HL-60/S4 (cell line): ENCODE measurements around the gene AP3B2.

Source experiments
- in situ Hi-C: fragments of 300-500 bp; cut with MboI; formaldehyde crosslinking; loops from 2 replicates; pipeline ENCODE4 v1.14.3; 2022; ENCODE audit warnings: low sequenced_read_pairs

Gene AP3B2

DNA sequence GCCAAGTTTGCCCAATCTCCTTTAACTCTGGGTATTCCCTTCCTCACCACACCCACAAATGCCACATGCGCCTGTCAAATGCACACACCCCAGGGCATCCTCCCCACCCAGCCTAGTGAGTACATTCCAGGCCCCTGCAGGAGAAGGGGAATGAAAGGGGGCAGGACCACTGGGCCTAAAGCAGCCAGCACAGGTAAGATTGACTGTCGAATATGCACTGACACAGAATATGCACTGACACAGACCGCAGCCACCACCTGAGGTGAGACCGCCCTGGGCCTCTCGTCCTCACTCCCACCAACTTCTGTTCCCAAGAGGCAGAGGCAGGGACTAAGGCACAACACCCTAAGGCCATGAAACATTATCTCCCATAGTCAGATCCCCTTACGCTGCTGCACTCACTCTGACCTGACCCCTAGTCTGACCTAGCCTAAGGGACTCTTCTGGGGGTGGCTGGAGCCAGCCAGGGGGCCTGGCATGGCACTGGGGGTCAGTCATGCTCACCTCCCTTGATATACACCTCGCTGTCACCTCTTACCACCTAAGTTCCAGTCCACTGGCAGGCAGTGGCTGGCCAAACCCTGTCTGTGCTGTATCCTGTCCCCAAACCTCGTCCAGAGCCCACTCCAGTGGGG lies 10.8 kb downstream of the AP3B2 start:
- in situ Hi-C loops, result no loop called here

DNA sequence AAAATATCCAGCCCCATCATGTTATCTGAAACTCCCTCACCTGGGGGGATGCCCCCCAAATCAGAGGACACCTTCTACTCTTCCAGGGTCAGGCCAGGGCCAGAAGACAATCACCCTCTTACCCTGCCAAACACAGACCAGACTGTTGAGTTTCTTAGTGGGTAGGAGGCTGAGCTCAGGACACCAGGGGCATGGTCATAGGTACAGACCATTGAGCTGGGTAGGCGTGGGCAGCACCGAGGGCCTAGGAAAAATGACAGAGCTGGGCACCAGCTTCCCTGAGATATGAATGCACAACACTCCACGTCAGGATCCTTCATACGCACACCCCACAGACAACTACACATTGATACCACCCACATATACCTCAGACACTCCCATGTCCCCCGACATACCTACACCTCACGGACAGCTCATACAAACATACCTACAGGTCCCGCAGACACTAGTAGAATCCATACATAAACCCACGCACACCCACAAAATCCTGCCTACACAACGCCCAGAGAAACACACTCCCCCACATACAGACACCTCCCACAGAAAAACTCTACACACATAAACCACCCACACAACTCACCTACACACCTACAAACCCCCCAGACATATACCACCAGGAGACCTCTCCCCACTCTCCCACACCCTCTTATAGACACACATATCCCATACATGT lies 11.8 kb downstream of the AP3B2 start:
- in situ Hi-C loops, result no loop called here

DNA sequence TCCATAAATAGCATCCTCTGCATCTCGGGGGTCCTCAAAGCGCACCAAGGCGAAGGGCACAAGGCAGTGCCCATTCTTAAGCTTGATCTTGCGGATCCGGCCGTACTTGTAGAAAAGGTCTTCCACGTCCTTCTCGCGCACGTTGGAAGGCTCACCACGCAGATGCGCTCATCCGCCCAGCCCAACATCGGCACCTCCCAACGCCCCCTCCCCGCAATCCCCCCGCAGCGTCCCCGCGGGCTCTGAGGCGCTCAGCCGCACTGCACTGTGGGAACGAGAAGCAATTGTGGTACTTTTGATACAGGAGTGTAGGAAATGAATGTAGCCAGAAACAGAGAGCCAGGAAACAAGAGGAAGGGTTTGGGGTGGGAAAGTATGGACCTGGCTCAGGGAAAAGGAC lies 17.5 kb downstream of the AP3B2 start:
- in situ Hi-C loops, result no loop called here

DNA sequence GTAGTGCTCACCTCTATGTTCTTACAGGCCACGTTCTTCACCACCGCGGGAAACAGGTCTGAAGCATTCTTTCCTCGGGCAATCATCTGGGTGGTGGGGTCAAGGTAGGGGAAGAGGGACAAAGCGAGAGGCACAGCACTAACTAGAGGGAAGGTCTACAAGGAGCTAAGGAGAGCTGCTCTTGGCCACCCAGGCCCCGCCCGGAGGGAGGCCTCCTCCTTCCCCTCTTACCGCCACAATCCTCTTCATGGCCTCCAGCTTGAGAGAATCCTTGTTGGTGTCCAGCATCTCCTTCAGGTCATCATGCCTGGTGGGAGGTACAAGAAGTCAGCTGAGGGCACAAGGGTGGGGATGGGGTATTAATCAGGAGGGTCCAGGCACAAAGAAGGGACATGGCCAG lies 20.5 kb downstream of the AP3B2 start:
- in situ Hi-C loops, result no loop called here

DNA sequence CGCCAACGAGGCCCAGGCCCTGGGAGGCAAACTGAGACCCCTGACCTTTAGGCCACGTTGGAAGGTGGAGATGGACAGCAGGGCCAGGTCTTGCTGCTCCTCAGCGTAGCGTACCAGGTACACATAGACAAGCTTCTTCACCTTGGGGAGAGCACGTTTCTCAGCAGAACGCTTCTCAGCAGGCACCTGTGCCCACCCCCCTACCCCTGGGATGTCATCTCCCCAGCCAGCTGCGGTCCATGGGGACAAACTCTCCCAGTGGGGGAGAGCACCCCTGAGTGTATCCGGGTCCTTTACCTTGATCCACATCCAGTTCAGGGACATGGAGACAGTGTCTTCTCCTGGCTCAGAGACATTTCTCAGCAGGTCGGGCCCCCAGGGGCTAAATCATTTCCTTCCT lies 21.0 kb downstream of the AP3B2 start:
- in situ Hi-C loops, result no loop called here

DNA sequence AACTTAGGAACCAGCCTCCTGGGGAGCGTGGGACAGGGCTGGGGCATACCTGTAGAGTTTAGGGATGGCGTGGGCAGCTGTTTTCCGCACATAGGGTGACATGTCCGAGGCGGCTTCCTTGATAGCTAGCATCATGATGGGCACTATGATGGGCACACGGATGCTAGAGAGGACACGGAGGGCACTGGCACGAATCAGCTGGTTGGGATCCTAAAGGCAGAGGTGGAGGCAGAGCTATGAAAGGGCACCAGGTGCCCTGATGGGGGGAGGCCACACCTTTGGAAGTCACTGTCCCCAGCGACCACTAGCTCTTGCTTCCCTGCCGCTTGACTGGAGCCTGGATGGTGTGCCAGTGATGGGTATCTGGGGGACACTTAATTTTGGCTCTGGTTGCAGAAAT lies 28.3 kb downstream of the AP3B2 start:
- in situ Hi-C loops, result no loop called here

DNA sequence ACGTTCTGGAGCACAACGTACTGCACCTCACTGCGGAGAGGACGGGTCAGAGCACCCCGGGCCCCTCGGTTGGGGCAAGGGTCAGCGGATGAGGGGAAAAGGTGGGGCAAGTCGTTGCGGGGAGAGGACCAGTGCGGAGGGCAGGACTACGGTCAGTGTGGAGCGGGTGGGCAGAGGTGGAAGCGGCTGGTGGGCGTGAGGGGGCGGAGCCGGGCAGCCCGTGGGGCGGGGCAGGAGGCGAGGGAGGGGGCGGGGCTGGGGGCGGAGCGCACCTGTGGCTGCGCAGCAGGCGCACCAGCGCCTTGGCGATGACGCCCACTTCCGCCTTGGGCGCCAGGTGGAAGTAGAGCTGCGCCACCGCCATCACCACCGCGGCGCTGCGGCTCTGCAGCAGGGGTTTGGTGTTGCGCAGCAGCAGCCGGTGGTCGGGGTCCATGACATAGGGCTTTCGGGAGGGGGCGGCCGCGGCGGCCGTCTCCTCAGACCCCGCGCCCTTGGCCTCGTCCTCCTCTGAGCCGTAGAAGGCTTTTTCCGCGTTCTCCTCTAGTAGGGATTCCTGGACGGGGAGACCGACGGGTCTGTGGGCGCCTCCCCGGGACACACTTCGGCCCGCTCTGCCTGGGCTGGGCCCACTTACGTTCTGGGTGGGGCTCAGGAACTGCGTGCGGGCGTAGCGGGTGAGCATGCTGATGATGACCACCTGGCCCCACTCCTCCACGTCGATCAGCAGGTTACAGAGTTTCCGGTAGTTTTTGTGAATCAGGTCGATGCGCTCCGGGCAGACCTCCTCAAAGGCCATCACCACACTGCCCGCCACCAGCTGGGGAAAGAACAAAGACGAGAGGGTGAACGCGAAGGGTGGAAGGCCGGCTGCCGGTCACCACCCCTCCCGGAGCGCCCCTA lies 29.2 kb downstream of the AP3B2 start:
- in situ Hi-C loops, result no loop called here

DNA sequence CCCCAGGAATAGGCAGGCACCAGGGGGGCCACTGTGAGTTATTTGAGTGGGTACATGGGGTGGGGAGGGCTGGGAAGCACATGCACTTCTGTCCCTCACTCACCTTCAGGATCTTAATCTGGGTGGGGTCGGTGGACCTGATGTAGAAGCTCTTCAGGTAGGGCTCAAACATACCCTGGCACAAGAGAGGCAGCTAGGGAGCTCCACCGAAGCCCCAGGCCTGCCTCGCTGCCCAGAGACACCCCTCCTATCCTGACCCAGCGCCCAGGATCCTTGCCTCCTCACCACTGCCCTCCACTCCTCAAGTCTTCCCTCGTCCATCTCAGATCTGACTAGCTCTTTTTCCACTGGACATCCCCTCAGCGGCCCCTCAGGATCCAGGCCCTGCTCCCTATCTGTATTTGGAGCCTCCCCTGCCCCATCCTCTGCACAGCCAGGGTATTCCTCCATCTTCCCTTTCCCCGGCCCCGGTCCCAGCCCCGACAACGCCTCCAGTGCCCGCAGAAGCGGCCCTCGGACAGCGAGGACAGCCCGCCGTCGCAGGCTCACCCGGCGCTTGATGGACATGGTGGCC lies 30.0 kb downstream of the AP3B2 start:
- in situ Hi-C loops, result no loop called here

DNA sequence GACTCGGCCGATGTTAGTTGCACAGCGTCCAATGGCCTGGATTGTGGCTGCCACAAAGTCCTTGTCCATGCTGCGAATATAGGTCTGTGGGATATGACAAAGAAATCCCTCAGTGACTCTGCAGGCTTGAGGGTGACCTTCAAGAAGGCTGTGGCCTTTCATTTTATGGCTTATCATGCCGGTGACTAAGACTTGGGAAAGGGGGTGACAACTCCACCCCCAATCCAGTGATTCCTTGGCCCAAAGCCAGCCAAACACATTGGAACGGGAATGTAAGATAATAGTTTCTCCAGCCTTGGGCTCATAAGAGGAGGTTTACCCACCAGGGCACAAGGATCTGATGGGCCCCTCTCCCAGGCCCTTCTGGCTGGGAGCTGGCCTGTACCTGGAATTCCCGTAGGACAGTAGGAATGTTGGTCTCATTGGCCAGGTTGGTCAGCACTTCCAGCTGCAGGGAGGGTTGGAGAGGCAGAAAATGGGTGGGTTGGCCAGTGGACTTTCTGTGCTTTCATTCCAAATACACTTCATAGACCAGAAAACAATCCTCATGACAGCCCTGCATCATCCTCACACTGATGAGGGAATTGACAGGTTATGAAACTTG lies 31.9 kb downstream of the AP3B2 start:
- in situ Hi-C loops, result no loop called here

DNA sequence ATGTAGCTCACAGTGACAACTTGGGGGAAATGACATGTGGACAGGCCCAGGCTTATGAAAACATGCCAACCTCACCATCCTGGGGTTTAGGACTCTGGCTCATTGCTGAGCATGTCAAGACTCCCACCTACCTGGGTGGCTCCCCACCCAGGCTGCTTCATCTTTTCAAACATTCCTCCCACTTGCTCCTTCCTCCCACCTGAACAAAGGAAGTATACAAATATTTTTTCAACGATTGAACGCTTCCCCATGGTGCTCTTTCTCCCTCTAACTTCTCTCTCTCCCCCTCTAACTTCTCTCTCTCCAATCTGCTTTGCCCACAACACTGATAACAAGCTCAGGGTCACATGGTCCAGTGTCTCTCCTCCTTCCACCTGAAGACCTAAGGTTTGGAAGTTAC lies 34.8 kb downstream of the AP3B2 start:
- in situ Hi-C loops, result no loop called here

DNA sequence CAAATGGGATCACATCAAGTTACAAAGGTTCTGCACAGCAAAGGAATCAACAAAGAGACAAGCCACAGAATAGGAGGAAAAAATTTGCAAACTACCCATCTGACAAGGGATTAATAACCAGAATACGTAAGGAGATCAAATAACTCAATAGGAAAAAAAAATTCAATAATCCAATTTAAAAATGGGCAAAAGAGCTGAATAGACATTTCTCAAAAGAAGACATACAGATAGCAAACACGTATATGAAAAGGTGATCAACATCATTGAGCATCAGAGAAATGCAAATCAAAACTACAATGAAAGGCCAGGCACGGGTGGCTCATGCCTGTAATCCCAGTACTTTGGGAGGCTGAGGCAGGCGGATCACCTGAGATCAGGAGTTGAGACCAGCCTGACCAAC lies 39.0 kb downstream of the AP3B2 start:
- in situ Hi-C loops, result no loop called here

DNA sequence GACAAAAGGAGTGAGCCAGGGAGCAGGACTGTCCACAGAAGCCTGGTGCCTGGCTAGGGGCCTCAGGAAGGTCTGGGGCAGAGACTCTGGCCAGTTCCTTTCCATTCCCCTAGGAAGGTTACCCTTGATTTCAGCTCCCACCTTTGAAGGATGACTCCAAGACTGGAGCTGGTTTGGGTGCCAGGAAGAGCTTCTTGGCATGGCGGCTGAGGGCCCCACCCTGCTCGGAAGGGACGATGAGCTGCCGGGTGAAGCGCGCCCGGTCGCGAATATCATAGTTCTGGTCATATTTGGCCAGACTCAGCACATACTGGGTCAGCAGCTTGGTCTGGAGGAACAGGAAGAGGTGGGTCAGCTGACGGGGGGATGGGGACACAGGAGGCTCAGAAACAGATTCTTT lies 43.1 kb downstream of the AP3B2 start:
- in situ Hi-C loops, result no loop called here

DNA sequence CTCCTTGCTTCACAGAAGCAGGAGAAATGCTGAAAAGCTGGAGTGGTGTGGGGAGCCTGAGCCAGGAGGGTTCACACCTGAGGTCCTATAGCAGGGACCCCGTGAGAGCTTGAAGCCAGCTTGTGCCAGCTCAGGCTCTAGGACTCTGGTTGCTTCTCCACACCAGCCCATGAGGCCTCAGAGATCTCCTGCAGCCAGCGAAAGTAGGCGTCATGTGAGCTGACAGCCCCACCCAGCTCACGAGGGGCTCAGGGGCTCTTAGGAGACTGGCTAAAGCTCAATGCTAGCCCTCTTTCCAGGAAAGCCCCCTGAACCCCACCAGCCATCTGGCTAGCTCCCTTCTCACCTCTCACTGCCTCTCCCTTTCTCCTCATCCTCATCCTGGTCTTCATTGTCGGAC lies 45.7 kb downstream of the AP3B2 start:
- in situ Hi-C loops, result no loop called here

DNA sequence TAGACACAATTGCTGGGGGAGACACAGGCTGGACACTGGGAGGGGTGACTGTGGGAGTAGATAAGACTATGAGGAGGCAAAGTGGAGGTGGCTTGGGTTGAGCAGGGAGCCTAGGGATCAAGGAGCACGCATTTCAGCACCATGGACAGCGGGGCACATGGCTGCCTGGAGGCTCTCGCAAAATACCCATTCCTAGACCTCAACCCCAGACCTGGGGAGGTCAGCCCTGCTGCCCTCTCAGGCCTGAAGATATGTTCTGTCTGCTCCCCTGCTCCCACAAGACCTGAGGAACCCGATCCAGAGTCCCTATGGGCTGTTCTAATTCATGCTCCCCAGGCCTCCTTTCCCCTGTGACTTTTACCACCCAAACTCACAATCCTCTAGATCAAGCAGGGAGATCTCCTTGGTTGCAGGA lies 46.5 kb downstream of the AP3B2 start:
- in situ Hi-C loops, result no loop called here

DNA sequence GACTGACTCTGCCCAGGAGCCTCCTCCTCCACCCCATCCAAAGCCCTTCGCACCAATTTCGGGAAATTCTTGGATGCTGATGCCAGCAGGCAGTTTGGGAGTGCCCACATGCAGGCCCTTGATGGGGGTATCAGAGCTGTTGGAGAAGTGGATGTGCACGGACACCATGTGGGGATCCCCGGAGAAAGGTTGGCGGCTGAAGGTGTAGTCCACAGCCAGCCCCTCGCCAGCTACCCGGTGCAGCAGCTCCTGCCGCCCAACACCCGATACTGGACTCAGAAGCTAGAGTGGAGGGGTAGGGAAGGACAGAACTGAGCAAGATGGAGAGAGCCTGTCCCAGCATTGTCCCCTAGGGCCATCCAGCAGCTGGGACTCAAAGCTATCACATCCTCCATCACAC lies 47.0 kb downstream of the AP3B2 start:
- in situ Hi-C loops, result no loop called here

DNA sequence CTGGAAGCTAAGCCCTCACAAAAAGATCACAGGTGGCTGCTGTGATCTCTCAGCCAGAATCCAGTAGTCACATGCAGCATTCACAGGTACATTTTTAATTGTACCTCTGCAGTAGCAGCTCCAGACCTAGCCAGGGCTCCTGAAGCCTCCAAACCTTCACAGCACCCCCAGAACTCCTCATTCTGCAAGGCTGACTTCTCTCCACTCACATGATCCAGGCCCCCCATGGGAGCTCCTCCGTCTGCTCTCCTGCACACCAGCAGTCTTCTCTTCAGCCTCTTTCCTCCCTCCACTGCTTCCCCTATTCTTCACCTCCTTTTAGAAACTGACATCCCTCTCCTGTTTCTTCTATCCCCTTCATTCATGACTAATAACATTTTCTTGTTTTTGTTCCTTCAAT lies 49.3 kb downstream of the AP3B2 start:
- in situ Hi-C loops, result no loop called here

DNA sequence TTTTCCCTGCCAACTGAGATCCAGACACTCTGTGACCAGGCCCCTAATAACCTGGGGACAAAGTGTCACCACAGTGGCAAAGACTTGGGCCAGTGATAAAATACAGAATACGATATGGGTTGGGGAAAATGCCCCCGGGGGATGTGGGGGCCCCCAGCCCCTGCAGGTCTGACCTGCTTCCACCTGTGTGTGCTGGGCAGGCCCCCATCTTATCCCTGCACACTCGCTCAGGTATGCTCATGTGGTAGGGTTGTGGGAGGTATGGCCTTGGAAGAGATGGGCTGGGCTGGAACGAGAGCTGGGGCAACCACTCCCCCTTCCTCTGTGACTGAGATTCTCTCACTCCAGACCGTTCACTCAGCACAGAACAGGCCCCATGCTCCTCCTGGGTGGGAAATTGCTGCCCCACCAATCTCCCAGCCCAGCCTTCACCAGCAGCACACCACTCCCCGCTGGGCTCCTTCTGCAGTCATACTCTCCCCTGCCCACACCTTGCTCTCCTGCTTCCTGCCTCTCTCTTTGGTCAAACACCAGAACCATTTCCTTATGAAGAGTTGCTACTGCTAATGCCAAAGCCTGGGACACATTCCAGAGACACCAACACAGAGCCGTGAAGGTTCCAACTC lies 52.9 kb downstream of the AP3B2 start:
- in situ Hi-C loops, result no loop called here

DNA sequence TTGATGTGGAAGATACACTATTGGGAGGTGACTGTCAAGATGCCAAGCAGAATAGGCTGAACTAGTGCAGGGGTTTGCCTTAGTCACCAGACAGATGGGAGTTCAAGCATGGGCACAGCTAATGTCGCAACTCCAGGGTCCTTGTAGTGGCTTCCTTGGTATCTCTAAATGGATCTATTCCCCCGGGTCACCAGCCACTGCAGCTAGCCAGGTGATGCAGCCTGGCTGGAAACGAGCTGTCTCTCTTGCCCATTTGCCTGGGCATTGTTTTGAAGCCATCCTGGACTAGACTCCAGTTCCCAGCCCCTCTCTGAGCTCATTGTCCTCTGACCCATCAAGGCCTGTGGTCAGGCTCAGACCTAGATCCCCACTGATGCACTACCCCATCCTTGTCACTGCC lies 54.1 kb downstream of the AP3B2 start:
- in situ Hi-C loops, result no loop called here

DNA sequence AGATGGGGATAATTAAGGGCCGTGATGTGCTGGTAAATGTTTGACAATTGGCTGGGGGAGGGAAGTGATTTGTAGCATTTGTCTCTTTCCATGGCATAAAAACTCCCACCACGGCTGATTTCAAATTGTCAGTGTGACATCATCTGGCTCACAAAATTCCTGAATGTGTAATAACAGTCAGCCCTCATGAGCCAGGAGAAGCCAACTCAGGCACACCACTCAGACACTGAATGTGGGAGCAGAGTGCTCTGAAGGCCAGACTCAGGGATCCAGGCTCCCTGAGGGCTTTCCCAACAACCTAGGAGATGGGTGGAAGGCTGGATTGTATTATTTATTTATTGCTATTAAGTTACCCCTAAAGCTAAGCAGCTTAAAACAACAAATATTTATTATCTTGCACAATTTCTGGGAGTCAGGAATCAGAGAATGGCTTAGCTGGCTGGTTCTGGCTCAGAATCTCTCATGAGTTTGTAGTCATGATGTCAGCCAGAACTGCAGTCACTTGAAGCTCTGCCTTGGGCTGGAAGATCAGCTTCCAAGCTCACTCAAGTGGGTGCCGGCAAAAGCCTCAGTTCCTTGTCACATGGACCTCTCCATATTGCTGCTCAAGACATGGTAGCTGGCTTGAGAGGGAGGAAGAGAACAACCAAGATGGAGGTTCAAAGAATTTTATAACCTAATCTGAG lies 56.0 kb downstream of the AP3B2 start:
- in situ Hi-C loops, result no loop called here

DNA sequence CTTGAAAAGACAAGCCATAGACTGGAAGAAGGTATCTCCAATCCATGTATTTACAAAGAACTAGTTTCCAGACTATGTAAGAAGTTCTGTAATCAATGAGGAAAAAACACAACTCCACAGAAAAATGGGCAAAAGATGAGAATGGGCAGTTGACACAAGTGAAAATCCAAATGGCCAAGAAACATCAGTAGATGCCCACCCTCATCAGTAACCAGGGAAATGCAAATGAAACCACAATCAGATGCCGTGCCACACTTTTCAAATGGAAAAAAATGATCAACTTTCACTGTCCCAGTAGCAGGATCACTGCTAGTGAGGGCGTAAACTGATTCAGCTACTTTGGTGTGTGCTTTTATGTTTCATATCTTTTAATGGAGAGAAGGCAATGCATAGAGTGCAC lies 58.0 kb downstream of the AP3B2 start:
- in situ Hi-C loops, result no loop called here
